Measurements from ENCODE around the gene PARP12. TPM values are rescaled to one million over a fixed set of nuclear protein-coding genes. Genes with fewer than 3 reads are reported as not detected.
A peak's percentile ranks its signal among the peaks of the same experiment; 100 is the strongest.

PARP12 gene
- polyA plus RNA-seq, 1 experiment: 17.1 TPM

GRCh38 chr7:139995017-139995915, 67.5 kb downstream of the PARP12 start:
- H3K27ac ChIP-seq (ENCODE audit: low read depth, low read length): peak overlapping the region; percentile 81
- no peaks in the 10 kb centered on the region for H3K27me3 ChIP-seq (ENCODE audit: control insufficient read depth, insufficient read depth, low read length)
- ChIA-PET POLR2A (interaction anchor here (0.9 to 1.5 kb wide), 4 partner anchors 36 to 217 kb away, joined by 3 to 10 read pairs (median 6); no protein-coding TSS in a partner anchor), CTCF (interaction anchor here (0.6 to 1.5 kb wide), 2 partner anchors 196 to 376 kb away, joined by 3 to 6 read pairs; no protein-coding TSS in a partner anchor)
- TF ChIP-seq CTCF (IDR thresholded peaks at IDR 0.05; ENCODE audit: low read depth, low read length): no peak
- H3K9me3 ChIP-seq (ENCODE audit: control insufficient read depth, insufficient read depth, low read length): no peaks in the 10 kb centered on the region; the same call in 1 of the 2 replicates
- DNase-seq (ENCODE audit: low read depth, low spot score): peak; percentile 78
- no peak overlapping the region for H3K4me3 ChIP-seq (ENCODE audit: low read depth, low read length)

GRCh38 chr7:139994356-139994755, 68.4 kb downstream of the PARP12 start:
- ChIA-PET CTCF (interaction anchor here (0.6 to 1.5 kb wide), 3 partner anchors 140 to 375 kb away, joined by 3 to 6 read pairs (median 3); no protein-coding TSS in a partner anchor), POLR2A (interaction anchor here (0.7 to 1.5 kb wide), 4 partner anchors 35 to 375 kb away, joined by 4 to 10 read pairs (median 6); no protein-coding TSS in a partner anchor)

GRCh38 chr7:139993592-139993991, 69.2 kb downstream of the PARP12 start:
- CTCF ChIA-PET: interaction anchor here (0.7 kb wide), 1 partner anchor 139 kb away, joined by 3 read pairs; no protein-coding TSS in a partner anchor
- no peak for TF ChIP-seq CTCF (IDR thresholded peaks at IDR 0.05; ENCODE audit: low read depth, low read length)
- no peak overlapping the region for H3K27ac ChIP-seq (ENCODE audit: low read depth, low read length)
- no peaks in the 10 kb centered on the region; the same call in 1 of the 2 replicates for H3K9me3 ChIP-seq (ENCODE audit: control insufficient read depth, insufficient read depth, low read length)
- H3K27me3 ChIP-seq (ENCODE audit: control insufficient read depth, insufficient read depth, low read length): no peaks in the 10 kb centered on the region
- DNase-seq (ENCODE audit: low read depth, low spot score): no peak
- H3K4me3 ChIP-seq (ENCODE audit: low read depth, low read length): no peak overlapping the region
- POLR2A ChIA-PET: interaction anchor here (1.3 kb wide), 1 partner anchor 78 kb away, joined by 3 read pairs; no protein-coding TSS in a partner anchor

More at GRCh38 chr7:139994356-139994755, 68.4 kb downstream of the PARP12 start:
- TF ChIP-seq CTCF (IDR thresholded peaks at IDR 0.05; ENCODE audit: low read depth, low read length): no peak
- Histone ChIP-seq H3K27ac (ENCODE audit: low read depth, low read length) (peak overlapping the region; percentile 81), H3K4me3 (ENCODE audit: low read depth, low read length) (no peak overlapping the region), H3K9me3 (ENCODE audit: control insufficient read depth, insufficient read depth, low read length) (no peaks in the 10 kb centered on the region; the same call in 1 of the 2 replicates), H3K27me3 (ENCODE audit: control insufficient read depth, insufficient read depth, low read length) (no peaks in the 10 kb centered on the region)
- DNase-seq (ENCODE audit: low read depth, low spot score): no peak

- ChIA-PET POLR2A (interaction anchor here (1.3 kb wide), 1 partner anchor 77 kb away, joined by 3 read pairs; no protein-coding TSS in a partner anchor), CTCF (no interaction called here)
- no peak overlapping the region for H3K27ac ChIP-seq (ENCODE audit: low read depth, low read length)
- no peak for TF ChIP-seq CTCF (IDR thresholded peaks at IDR 0.05; ENCODE audit: low read depth, low read length)
- DNase-seq (ENCODE audit: low read depth, low spot score): no peak
- H3K9me3 ChIP-seq (ENCODE audit: control insufficient read depth, insufficient read depth, low read length): no peaks in the 10 kb centered on the region; the same call in 1 of the 2 replicates
- H3K27me3 ChIP-seq (ENCODE audit: control insufficient read depth, insufficient read depth, low read length): peaks cover under 1% of the 10 kb centered on the region
- H3K4me3 ChIP-seq (ENCODE audit: low read depth, low read length): no peak overlapping the region
Measured at GRCh38 chr7:139993169-139993568, 69.6 kb downstream of the PARP12 start.

All from AG04450 (cell line).